ENCODE measurements around the gene UBXN2A. TPM values are rescaled to one million over a fixed set of nuclear protein-coding genes. Genes with fewer than 3 reads are reported as not detected.

UBXN2A gene
- total RNA-seq, 1 donor from 2014 or later = 9.4 TPM

DNA sequence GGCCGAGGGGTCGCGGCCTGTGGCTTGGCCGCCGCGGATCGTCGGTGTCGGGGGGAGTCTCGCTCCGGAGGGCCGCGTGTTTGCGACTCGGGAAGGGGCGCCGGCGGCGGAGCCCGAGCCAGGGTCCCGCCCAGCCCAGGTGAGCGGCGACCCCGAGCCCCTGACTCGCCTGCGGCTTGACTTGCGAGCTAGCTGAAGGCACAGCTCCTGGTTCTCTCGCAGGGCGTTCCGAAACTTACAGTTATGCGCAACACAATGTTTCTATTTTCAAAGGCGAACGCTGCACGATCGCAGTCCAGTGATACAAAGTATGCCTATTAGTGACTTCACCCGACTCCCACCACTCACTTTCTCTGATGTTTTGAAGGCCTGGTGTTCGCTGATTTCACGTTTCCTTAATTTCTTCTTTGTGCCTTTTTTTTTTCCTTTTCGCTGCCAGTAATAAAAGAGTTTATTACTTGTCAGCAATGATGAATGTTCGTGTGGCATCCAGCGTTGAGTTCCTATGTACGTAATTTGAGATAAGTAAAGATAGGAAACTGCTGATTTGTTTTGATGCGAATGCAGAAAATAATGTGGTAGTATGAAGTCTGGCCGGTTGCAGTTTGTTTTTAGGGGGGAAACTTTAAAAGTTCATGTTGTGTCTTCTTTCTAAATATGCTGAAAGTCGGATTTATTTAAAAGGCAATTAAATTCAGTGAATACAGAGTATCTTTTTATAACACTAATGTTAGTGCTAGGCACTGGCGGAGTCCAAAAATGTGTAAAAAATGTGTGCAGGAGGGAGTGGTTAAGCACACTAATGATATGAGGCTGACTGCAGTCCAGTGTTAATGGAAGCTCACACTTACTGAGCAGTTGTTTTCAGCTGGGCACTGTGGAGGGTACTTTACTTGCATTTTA is 706 bp downstream of the UBXN2A start:
- peak overlapping the region; percentile 88 for H3K4me3 Mint-ChIP-seq
- peak overlapping the region; percentile 81 for H3K27ac Mint-ChIP-seq
- no peaks in the 10 kb centered on the region for H3K9me3 Mint-ChIP-seq
- intact Hi-C loops (cut with micrococcal nuclease) = loop anchor here (1.0 to 5.0 kb wide), 4 partner anchors 14 to 135 kb away; partner anchors contain the start of genes ATAD2B, SF3B6 and WDCP
- no peak for DNase-seq
- POLR2A ChIA-PET = interaction anchor here (0.6 to 6.9 kb wide), 4 partner anchors 14 to 452 kb away, joined by 3 to 165 read pairs (median 14); partner anchors contain the start of genes ATAD2B and SF3B6
- peak; percentile 57 for ATAC-seq (ENCODE audit: low read depth)
- peaks cover 1% of the 10 kb centered on the region for H3K36me3 Mint-ChIP-seq (ENCODE audit: low read depth)
- CTCF ChIA-PET = interaction anchor here (0.9 to 2.2 kb wide), 3 partner anchors 14 to 117 kb away, joined by 4 to 22 read pairs (median 9); partner anchors contain the start of gene ATAD2B
- H3K4me1 Mint-ChIP-seq = peaks cover 13% of the 10 kb centered on the region
- no peaks in the 10 kb centered on the region for H3K27me3 Mint-ChIP-seq
- TF ChIP-seq, protein P1, sequence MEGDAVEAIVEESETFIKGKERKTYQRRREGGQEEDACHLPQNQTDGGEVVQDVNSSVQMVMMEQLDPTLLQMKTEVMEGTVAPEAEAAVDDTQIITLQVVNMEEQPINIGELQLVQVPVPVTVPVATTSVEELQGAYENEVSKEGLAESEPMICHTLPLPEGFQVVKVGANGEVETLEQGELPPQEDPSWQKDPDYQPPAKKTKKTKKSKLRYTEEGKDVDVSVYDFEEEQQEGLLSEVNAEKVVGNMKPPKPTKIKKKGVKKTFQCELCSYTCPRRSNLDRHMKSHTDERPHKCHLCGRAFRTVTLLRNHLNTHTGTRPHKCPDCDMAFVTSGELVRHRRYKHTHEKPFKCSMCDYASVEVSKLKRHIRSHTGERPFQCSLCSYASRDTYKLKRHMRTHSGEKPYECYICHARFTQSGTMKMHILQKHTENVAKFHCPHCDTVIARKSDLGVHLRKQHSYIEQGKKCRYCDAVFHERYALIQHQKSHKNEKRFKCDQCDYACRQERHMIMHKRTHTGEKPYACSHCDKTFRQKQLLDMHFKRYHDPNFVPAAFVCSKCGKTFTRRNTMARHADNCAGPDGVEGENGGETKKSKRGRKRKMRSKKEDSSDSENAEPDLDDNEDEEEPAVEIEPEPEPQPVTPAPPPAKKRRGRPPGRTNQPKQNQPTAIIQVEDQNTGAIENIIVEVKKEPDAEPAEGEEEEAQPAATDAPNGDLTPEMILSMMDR (IDR thresholded peaks at IDR 0.05) = no peak

DNA sequence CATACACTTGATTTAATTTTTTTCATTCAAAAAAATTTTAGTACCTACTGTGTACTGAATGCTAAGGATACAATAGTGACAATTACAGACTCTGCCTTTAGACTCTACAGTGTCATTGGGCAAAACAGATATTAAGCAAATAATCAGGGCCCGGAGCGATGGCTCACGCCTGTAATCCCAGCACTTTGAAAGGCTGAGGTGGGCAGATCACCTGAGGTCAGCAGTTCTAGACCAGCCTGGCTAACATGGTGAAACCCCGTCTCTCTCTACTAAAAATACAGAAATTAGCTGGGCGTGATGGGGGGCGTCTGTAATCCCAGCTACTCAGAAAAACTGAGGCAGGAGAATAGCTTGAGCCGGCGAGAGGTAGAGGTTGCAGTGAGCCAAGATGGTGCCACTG is 1.4 kb downstream of the UBXN2A start:
- intact Hi-C loops (cut with micrococcal nuclease) = loop anchor here (5.0 kb wide), 1 partner anchor 49 kb away; no protein-coding TSS in a partner anchor
- Mint-ChIP-seq H3K4me1 (peaks cover 13% of the 10 kb centered on the region), H3K4me3 (peak overlapping the region; percentile 41), H3K36me3 (ENCODE audit: low read depth) (peaks cover 1% of the 10 kb centered on the region), H3K9me3 (no peaks in the 10 kb centered on the region), H3K27ac (no peak overlapping the region), H3K27me3 (no peaks in the 10 kb centered on the region)
- ATAC-seq (ENCODE audit: low read depth) (no peak), DNase-seq (no peak)
- TF ChIP-seq, protein P1 (IDR thresholded peaks at IDR 0.05) = no peak
- ChIA-PET CTCF (interaction anchor here (0.9 kb wide), 1 partner anchor 14 kb away, joined by 4 read pairs; the partner anchor contains the start of gene ATAD2B), POLR2A (interaction anchor here (6.9 kb wide), 1 partner anchor 15 kb away, joined by 165 read pairs; the partner anchor contains the start of gene ATAD2B)

DNA sequence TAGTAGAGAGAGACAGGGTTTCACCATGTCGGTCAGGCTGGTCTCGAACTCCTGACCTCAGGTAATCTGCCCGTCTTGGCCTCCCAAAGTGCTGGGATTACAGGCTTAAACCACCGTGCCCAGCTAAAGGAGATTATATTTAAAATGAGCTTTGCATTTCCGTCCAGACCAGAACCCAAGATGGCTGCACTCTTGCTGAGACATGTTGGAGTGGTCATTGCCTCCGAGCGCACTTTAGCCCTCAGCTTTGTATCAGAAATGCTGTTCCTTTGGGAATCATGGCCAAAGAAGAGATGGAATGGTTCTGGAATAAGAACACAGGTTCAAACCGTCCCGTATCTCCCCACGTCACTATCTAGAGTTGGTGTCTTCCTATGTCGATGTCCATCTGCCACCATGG is 3.4 kb downstream of the UBXN2A start:
- no peak for ATAC-seq (ENCODE audit: low read depth)
- intact Hi-C loops (cut with micrococcal nuclease) = loop anchor here (5.0 kb wide), 1 partner anchor 51 kb away; no protein-coding TSS in a partner anchor
- CTCF ChIA-PET = no interaction called here

DNA sequence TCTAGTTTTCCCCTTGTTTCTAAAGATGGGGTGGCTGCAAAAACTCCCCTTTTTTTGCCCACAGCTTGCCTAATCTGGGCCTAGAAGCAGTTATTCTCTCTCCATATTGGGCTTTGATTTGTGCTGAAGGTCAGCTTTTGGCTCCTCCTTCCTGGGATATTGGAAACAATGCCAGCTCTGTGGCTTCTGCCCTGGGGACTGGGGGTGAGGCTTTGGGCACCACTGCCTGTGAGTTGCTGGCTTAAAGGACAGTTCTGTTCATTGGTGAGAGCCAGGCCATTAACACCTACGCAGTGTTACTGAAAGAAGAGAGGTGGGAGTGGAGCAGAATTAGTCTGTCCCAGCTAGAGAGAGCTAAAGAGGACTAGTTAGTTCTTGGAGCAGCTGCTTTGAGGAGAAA is 4.3 kb downstream of the UBXN2A start:
- intact Hi-C loops (cut with micrococcal nuclease) = loop anchor here (5.0 kb wide), 1 partner anchor 52 kb away; no protein-coding TSS in a partner anchor
- ChIA-PET POLR2A (interaction anchor here (0.6 to 1.8 kb wide), 2 partner anchors 10 to 17 kb away, joined by 4 to 5 read pairs; partner anchors contain the start of gene ATAD2B), CTCF (no interaction called here)
- Mint-ChIP-seq H3K9me3 (no peaks in the 10 kb centered on the region), H3K4me3 (no peak overlapping the region), H3K27me3 (no peaks in the 10 kb centered on the region), H3K4me1 (peaks cover 13% of the 10 kb centered on the region), H3K36me3 (ENCODE audit: low read depth) (peaks cover 1% of the 10 kb centered on the region), H3K27ac (no peak overlapping the region)
- DNase-seq (no peak), ATAC-seq (ENCODE audit: low read depth) (no peak)
- TF ChIP-seq, protein P1 (IDR thresholded peaks at IDR 0.05) = no peak

More for the DNA sequence above, 3.4 kb downstream of the UBXN2A start:
- DNase-seq = no peak
- Mint-ChIP-seq H3K4me1 (peaks cover 19% of the 10 kb centered on the region), H3K4me3 (no peak overlapping the region), H3K36me3 (ENCODE audit: low read depth) (peaks cover 1% of the 10 kb centered on the region), H3K27ac (no peak overlapping the region), H3K9me3 (no peaks in the 10 kb centered on the region), H3K27me3 (no peaks in the 10 kb centered on the region)
- POLR2A ChIA-PET = interaction anchor here (1.8 kb wide), 1 partner anchor 17 kb away, joined by 5 read pairs; the partner anchor contains the start of gene ATAD2B
- TF ChIP-seq, protein P1 (IDR thresholded peaks at IDR 0.05) = no peak
